Activated CD8-positive, alpha-beta memory T cell treated with anti-CD3 and anti-CD28 coated beads, Interleukin-2, amount 50 U/mL, for 24 hours (primary cell): ENCODE measurements around the gene RFC1.
A peak's percentile ranks its signal among the peaks of the same experiment; 100 is the strongest.
"Not testable (repeated sequence)": the region's sequence is repeated elsewhere in the genome, so short reads cannot be mapped to it uniquely, and the experiment has no call there.

ENCODE experiments used
- DNase-seq: peaks from one replicate; pipeline ENCODE4 v3.0.0-alpha.2; 2020; ENCODE audit errors: extremely low read depth

Gene RFC1

DNA sequence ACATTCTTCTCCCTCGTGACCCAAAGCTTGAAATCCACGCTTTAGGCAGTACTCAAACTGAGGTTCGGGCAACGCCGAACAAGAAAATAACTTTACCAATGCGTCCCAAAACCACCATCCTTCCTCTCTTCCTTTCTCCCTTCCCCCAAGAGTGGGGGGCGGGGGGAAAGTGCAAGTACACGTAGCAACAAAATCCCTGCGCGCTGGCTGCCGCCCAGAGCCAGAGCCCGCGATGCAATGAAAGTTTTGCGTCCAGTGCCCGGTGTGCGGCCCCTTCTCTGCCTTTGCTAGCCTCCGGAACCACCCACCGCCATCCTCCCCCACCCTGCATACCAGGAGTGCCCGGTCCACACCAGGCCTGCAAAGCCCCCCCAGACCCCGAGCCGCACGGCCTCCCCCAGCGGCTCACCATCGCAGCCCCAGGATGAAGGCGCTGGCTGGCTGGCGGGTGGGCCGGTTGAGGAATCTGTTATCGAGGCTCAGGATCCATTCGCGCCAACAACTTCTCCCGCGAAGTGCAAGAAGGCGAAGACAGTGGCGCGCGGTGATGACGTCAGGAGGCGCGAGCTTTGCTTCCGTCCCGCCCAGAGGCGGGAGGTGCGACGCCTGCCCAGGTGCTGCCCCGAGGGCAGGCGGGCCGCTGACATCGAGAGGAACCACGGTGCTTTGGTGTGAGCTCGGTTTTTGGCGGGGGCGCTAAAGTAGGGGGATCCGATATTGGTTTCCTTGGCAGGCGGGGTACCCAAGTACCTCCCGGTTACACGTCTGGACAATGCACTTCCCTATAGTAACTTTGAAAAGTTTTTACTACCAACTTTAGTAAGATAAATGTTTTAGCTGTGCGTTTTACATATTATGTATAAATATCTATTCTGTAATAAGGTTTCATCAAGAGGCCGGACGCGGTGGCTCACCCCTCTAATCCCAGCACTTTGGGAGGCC is at the start of gene RFC1:
Gene RFC1, minus strand, starts transcription at position 533 of the 942 bp plus-strand sequence. Its CDS starts 121 bp downstream, at position 412.
- peak; percentile 86 for DNase-seq

- no peak for DNase-seq
These were observed 49.6 kb upstream of the RFC1 start for GRCh38 chr4:39415678-39416283.

GRCh38 chr4:39411561-39411960 is 45.4 kb upstream of the RFC1 start:
- DNase-seq: not testable (repeated sequence)

DNA sequence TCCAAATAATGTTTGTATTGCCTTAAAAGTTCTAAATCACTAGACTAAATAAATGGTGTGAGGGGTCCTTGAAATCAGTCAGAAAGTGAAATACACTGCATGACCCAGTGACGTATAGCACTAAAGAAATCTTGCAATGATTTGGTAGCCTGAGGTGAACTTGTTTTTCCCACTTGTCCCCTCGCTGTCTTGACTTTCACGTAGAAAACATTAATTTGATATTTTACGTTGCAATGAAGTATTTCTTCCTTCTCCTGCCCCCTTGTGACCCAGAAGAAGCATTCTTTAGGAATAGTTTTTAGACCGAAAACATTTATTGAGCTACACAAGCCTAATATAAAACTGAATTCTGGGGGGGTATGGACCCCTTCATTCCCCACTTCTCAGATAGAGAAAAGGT is 44.3 kb upstream of the RFC1 start:
- DNase-seq: no peak

GRCh38 chr4:39407584-39407885 is 41.4 kb upstream of the RFC1 start:
- DNase-seq: no peak

GRCh38 chr4:39406763-39407583 is 40.8 kb upstream of the RFC1 start, which contains the start of gene KLB:
TSS of gene KLB (plus strand) at chr4:39406930. CDS start at chr4:39406950, 20 bp downstream.
- no peak for DNase-seq

- DNase-seq: not testable (repeated sequence)
These were observed 35.5 kb upstream of the RFC1 start for GRCh38 chr4:39401640-39402039.

DNA sequence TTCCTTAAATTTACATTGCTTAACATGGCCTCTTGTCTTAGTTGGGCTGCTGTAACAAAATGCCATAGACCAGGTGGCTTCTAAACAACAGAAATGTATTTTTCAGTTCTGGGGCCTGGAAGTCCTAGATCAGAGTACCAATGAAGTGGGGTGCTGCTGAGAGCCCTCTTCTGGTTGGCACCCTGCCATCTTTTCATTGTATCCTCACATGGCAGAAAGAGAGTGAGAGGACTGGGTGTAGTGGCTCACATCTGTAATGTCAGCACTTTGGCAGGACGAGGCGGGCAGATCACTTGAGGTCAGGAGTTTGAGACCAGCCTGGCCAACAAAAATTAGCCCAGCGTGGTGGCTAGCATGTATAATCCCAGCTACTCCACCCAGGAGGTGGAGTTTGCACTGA is 28.5 kb upstream of the RFC1 start:
- DNase-seq: no peak

- DNase-seq: no peak
These were observed 24.4 kb upstream of the RFC1 start for GRCh38 chr4:39390603-39391002.

DNA sequence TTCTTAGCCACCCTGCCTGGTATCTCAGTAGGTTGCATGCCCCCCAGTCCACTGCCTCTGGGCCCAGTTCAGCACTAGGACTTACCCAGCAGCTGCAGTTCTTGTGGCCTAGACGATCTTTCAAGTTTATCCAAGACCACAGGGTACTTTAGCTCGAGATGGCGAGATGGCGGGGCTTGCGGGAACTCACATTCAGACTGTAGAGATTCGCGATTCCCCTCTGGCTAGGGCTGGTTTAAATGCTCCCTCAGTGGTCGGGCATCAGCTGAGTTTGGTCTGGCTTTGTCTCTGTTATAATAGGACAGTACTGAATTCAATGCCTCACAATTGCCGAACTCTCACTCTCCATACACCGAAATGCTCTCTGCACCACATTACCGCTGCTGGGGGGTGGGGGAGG is 18.4 kb upstream of the RFC1 start:
- DNase-seq: no peak

DNA sequence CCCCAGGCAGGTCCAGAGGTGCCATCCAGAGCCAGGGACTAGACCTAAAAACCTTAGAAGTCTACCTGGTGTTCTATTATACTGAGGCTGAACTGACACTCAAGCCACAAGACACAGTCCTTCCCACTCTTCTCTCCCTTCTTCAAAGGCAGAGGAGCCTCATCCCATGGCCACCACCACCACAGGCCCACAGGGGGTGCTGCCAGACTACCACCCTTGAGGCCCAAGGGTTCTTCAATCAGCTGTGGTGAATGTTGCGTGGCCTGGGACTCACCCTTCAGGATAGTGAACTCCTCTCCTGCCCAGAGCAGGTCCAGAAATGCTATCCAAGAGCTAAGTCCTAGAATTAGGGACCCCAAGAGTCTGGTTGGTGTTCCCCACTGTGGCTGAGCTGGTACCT is 17.5 kb upstream of the RFC1 start:
- DNase-seq: no peak

GRCh38 chr4:39375478-39375877 is 9.3 kb upstream of the RFC1 start:
- DNase-seq: no peak

- not testable (repeated sequence) for DNase-seq
These were observed 5.0 kb upstream of the RFC1 start for GRCh38 chr4:39371209-39371608.

GRCh38 chr4:39369301-39369700 is 3.1 kb upstream of the RFC1 start:
- DNase-seq: no peak

- DNase-seq: no peak
These were observed 1.0 kb upstream of the RFC1 start for GRCh38 chr4:39367166-39367565.

DNA sequence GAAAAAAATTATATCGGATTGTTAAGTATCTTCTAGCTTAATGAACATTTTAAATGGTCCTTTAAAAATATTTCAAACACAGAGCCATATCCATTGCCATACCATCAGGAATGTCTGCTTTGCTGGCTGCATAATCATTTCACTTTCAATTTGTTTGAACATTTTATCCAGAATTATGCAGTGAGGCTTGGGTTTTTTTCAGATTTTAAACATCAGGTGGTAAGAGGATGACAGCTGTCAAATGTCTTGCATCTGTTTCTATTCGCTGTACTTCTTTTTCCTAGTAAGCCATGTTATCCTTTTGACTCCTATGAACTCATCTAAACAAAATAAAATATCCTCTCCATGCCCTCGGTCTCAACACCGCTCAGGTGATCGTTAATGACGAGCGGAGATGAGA is 802 bp downstream of the RFC1 start:
- DNase-seq: no peak

GRCh38 chr4:39363773-39364393 is 2.3 kb downstream of the RFC1 start:
- no peak for DNase-seq

DNA sequence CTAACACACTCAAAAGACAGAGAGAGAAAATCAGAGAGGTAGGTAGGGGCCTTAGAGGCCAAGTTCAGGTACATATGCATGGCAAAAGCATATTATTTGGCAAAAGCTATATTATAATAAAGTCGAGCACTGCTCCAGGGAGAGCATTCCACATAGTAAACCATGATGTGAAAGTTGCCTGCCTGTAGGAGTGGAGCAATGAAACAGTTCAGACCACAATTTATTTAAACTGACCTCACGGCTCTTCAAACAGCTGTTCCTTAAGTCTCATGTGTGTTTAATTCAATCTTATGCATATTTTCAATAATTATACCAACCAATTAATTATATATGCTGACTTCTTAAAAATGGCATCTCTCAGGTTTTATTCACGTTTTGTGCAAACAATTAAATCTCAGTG is 3.3 kb downstream of the RFC1 start:
- no peak for DNase-seq

- not testable (repeated sequence) for DNase-seq
These were observed 5.6 kb downstream of the RFC1 start for GRCh38 chr4:39360611-39361010.

DNA sequence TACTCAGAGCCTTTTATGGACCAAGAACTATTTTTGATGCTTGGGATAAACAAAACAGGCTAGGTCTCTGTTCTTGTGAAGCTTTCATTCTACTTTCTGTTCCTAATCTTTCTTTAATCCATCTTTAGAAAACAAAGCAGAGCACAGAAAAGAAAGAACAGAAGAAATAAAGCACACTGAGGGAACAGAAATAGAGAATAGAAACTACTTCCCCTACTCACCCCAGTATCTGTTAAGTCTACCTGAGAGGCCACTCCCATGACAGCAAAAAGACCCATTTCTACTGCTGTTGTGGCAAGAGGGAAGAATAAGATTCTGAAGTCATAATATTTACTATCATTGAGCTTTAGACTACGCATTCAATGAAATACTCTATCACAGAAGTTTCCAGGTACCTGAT is 9.2 kb downstream of the RFC1 start:
- no peak for DNase-seq

DNA sequence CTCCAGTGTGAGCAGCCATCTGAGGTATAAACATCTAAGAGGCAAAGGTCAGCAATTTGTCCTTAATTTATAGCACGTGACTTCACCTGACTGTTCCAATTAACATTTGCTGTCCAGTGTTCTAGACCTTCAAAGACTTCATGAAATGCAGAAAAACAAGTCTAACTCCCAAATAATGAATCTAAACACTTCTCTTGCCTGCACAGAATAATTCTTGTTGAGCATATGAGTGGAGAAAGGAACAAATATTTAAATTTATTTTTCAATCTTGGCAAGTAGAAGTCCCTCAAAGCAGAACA is 12.0 kb downstream of the RFC1 start:
- DNase-seq: no peak
